Esophagus muscularis mucosa (tissue), 4 donors: ENCODE data around the gene MYH14.

ENCODE experiments used
- EP300 ChIP-seq: sonication (generic); formaldehyde crosslinking; IDR thresholded peaks from one replicate; pipeline ENCODE4 v1.6.1; 2017; ENCODE audit warnings: antibody characterized with exemption
- POLR2A ChIP-seq: fragments of 450-650 bp; IDR thresholded peaks from one replicate; pipeline ENCODE4 v1.6.1; 2017; ENCODE audit warnings: antibody characterized with exemption, moderate library complexity, mild to moderate bottlenecking, low read depth
- POLR2AphosphoS5 ChIP-seq, 2 donors: sonication (generic); formaldehyde crosslinking; IDR thresholded peaks; one replicate each; pipeline ENCODE4 v1.6.1; 2017; ENCODE audit warnings: antibody characterized with exemption in 2 of 2
- TF ChIP-seq, protein P1 (sequence below), 3 experiments: fragments of 200-600 bp in 2 of 3; fragments of 450-650 bp in 1 of 3; sonication (generic) in 2 of 3; IDR thresholded peaks; one replicate each; pipeline ENCODE4 v1.5.1; 2017 to 2019; ENCODE audit warnings: antibody characterized with exemption in 3 of 3, mild to moderate bottlenecking in 2 of 3, moderate library complexity in 1 of 3

GRCh38 chr19:50233308-50233910 lies 30.0 kb downstream of the MYH14 start:
- TF ChIP-seq, protein P1, sequence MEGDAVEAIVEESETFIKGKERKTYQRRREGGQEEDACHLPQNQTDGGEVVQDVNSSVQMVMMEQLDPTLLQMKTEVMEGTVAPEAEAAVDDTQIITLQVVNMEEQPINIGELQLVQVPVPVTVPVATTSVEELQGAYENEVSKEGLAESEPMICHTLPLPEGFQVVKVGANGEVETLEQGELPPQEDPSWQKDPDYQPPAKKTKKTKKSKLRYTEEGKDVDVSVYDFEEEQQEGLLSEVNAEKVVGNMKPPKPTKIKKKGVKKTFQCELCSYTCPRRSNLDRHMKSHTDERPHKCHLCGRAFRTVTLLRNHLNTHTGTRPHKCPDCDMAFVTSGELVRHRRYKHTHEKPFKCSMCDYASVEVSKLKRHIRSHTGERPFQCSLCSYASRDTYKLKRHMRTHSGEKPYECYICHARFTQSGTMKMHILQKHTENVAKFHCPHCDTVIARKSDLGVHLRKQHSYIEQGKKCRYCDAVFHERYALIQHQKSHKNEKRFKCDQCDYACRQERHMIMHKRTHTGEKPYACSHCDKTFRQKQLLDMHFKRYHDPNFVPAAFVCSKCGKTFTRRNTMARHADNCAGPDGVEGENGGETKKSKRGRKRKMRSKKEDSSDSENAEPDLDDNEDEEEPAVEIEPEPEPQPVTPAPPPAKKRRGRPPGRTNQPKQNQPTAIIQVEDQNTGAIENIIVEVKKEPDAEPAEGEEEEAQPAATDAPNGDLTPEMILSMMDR (IDR thresholded peaks at IDR 0.05), result no peak
- TF ChIP-seq EP300 (no peak), POLR2AphosphoS5 (IDR thresholded peaks at IDR 0.05) (no peak), POLR2A (no peak)
